SK-MEL-5 (cell line): ENCODE measurements around the gene WDR1. TPM values are rescaled to one million over a fixed set of nuclear protein-coding genes. Genes with fewer than 3 reads are reported as not detected.
"Not testable (repeated sequence)": the region's sequence is repeated elsewhere in the genome, so short reads cannot be mapped to it uniquely, and the experiment has no call there.

Experiments
- DNase-seq: peaks from one replicate; pipeline ENCODE4 v3.0.0-alpha.2; 2016; ENCODE audit warnings: low read depth, low spot score
- in situ Hi-C: cut with HindIII; loops from 2 replicates; pipeline ENCODE4 v1.10.0; 2016; ENCODE audit warnings: low sequenced_read_pairs, high pct_unique_total_duplicates, low pct_unique_long_range_greater_than_20kb
- total RNA-seq: library from RNA; depleted of rRNA; stranded (reverse); fragments of >200 nt; shearing (Covaris generic); gene quantifications from 2 replicates; pipeline ENCODE4 v1.2.3, GENCODE V29; 2014

Gene WDR1
- total RNA-seq, 1 experiment from 2014 or later: 248 TPM

GRCh38 chr4:10143171-10143570 is 26.6 kb upstream of the WDR1 start:
- DNase-seq: no peak
- in situ Hi-C loops: no loop called here

GRCh38 chr4:10140866-10141759 is 24.5 kb upstream of the WDR1 start:
- DNase-seq: peak; percentile 21
- in situ Hi-C loops: no loop called here

GRCh38 chr4:10139518-10139917 is 22.9 kb upstream of the WDR1 start:
- no peak for DNase-seq
- in situ Hi-C loops: no loop called here

- in situ Hi-C loops: no loop called here
- no peak for DNase-seq
Observed at GRCh38 chr4:10135260-10135659, 18.7 kb upstream of the WDR1 start.

- in situ Hi-C loops: no loop called here
- DNase-seq: no peak
Observed at GRCh38 chr4:10134141-10134540, 17.5 kb upstream of the WDR1 start.

GRCh38 chr4:10131202-10131601 is 14.6 kb upstream of the WDR1 start:
- in situ Hi-C loops: no loop called here

GRCh38 chr4:10130178-10130888 is 13.7 kb upstream of the WDR1 start:
- in situ Hi-C loops: no loop called here
- DNase-seq: no peak

More at GRCh38 chr4:10131202-10131601, 14.6 kb upstream of the WDR1 start:
- no peak for DNase-seq

GRCh38 chr4:10129196-10130177 is 12.9 kb upstream of the WDR1 start:
- no peak for DNase-seq

GRCh38 chr4:10128761-10129160 is 12.2 kb upstream of the WDR1 start:
- no peak for DNase-seq
- in situ Hi-C loops: no loop called here

More at GRCh38 chr4:10129196-10130177, 12.9 kb upstream of the WDR1 start:
- in situ Hi-C loops: no loop called here

GRCh38 chr4:10127531-10127930 is 10.9 kb upstream of the WDR1 start:
- in situ Hi-C loops: not testable (repeated sequence)
- peak; percentile 67 for DNase-seq

GRCh38 chr4:10124167-10124930 is 7.8 kb upstream of the WDR1 start:
- in situ Hi-C loops: no loop called here
- no peak for DNase-seq

GRCh38 chr4:10123227-10124101 is 6.9 kb upstream of the WDR1 start:
- in situ Hi-C loops: no loop called here
- DNase-seq: no peak

GRCh38 chr4:10122236-10122932 is 5.8 kb upstream of the WDR1 start:
- in situ Hi-C loops: no loop called here
- DNase-seq: no peak

- DNase-seq: no peak
- in situ Hi-C loops: no loop called here
Observed at GRCh38 chr4:10121568-10122208, 5.1 kb upstream of the WDR1 start.

- in situ Hi-C loops: no loop called here
- no peak for DNase-seq
Observed at GRCh38 chr4:10120943-10121567, 4.5 kb upstream of the WDR1 start.
